SK-N-SH (cell line): ENCODE data around the gene GLRA1. TPM values are rescaled to one million over a fixed set of nuclear protein-coding genes. Genes with fewer than 3 reads are reported as not detected.

Experiments
- CTCF ChIA-PET: fragments of 300-600, 350-600 bp; formaldehyde crosslinking; extraction: SDS; loops from one replicate; lab custom pipeline; 2021; lab: Yijun Ruan, JAX
- POLR2A ChIA-PET: fragments of 350-600 bp; sonication (Branson Sonifier 250); formaldehyde crosslinking; extraction: SDS; loops from one replicate; lab custom pipeline; 2020; ENCODE audit warnings: antibody characterized with exemption, inconsistent platforms; lab: Yijun Ruan, JAX
- DNase-seq: peaks from one replicate; pipeline ENCODE4 v3.0.0; 2012
- H2AFZ ChIP-seq: fragments of 200-600 bp; sonication (generic); 2 replicates; pipeline ENCODE4 v1.8.1; 2016; ENCODE audit warnings: antibody characterized with exemption, mild to moderate bottlenecking, low read depth
- H3F3A ChIP-seq: fragments of 200-600 bp; sonication (generic); replicated peaks from 2 replicates; pipeline ENCODE3; 2016; ENCODE audit warnings: antibody characterized with exemption, mild to moderate bottlenecking; ENCODE audit not compliant: insufficient read depth
- H3K27ac ChIP-seq, 2 experiments: fragments of 200-500 bp in 1 of 2; fragments of 200-600 bp in 1 of 2; sonication (Bioruptor generic) in 1 of 2; sonication (generic), shearing (Covaris generic) in 1 of 2; 2 replicates each; pipeline versions ENCODE4 v1.5.1 to v1.6.1; 2014 to 2016; ENCODE audit warnings: low read depth in 2 of 2, inconsistent platforms in 1 of 2, low read length in 1 of 2, mild to moderate bottlenecking in 1 of 2, mixed read lengths in 1 of 2
- H3K27me3 ChIP-seq: fragments of 200-600 bp; sonication (generic), shearing (Covaris generic); 2 replicates; pipeline ENCODE4 v1.6.1; 2016; ENCODE audit warnings: mixed run types; ENCODE audit not compliant: insufficient read depth
- H3K36me3 ChIP-seq, 2 experiments: fragments of 200-500 bp in 1 of 2; fragments of 200-600 bp in 1 of 2; sonication (Bioruptor generic) in 1 of 2; sonication (generic) in 1 of 2; replicated peaks in 1 of 2; 2 replicates each; pipeline versions ENCODE3 to v1.5.1; 2014 to 2016; ENCODE audit warnings: low read length in 1 of 2, mild to moderate bottlenecking in 1 of 2; ENCODE audit not compliant: insufficient read depth in 2 of 2, control insufficient read depth in 1 of 2
- H3K4me1 ChIP-seq, 2 experiments: fragments of 200-500 bp in 1 of 2; fragments of 200-600 bp in 1 of 2; sonication (Bioruptor generic) in 1 of 2; sonication (generic), shearing (Covaris generic) in 1 of 2; 2 replicates each; pipeline versions ENCODE4 v1.5.1 to v1.6.1; 2014 to 2016; ENCODE audit warnings: low read depth in 1 of 2, low read length in 1 of 2, mixed run types in 1 of 2; ENCODE audit not compliant: insufficient read depth in 2 of 2, control insufficient read depth in 1 of 2
- H3K4me2 ChIP-seq: fragments of 200-600 bp; sonication (generic), shearing (Covaris generic); 2 replicates; pipeline ENCODE4 v1.6.1; 2017; ENCODE audit warnings: mixed run types
- H3K4me3 ChIP-seq, 2 experiments: fragments of 200-500 bp in 1 of 2; fragments of 200-600 bp in 1 of 2; sonication (Bioruptor generic) in 1 of 2; sonication (generic), shearing (Covaris generic) in 1 of 2; 2 replicates each; pipeline versions ENCODE4 v1.5.1 to v1.8.1; 2014 to 2016; ENCODE audit warnings: low read depth in 2 of 2, inconsistent platforms in 1 of 2, low read length in 1 of 2, mild to moderate bottlenecking in 1 of 2, mixed read lengths in 1 of 2, moderate library complexity in 1 of 2
- H3K79me2 ChIP-seq: fragments of 200-600 bp; sonication (generic); 2 replicates; pipeline ENCODE4 v1.8.1; 2017; ENCODE audit warnings: mild to moderate bottlenecking; ENCODE audit not compliant: insufficient read depth
- H3K9ac ChIP-seq: fragments of 200-600 bp; sonication (generic); 2 replicates; pipeline ENCODE4 v1.6.1; 2017; ENCODE audit warnings: mixed run types
- H3K9me2 ChIP-seq: fragments of 200-600 bp; sonication (generic); 2 replicates; pipeline ENCODE4 v1.6.1; 2017; ENCODE audit warnings: mixed run types
- H3K9me3 ChIP-seq: fragments of 200-600 bp; sonication (generic); 2 replicates; pipeline ENCODE4 v1.6.1; 2017; ENCODE audit warnings: mixed run types, mild to moderate bottlenecking, moderate library complexity
- H4K20me1 ChIP-seq: fragments of 200-600 bp; sonication (generic); 2 replicates; pipeline ENCODE4 v1.6.1; 2017; ENCODE audit warnings: mild to moderate bottlenecking, mixed run types; ENCODE audit not compliant: insufficient read depth
- CHD2 ChIP-seq: fragments of 150-350 bp; IDR thresholded peaks from 2 replicates; pipeline ENCODE4 v1.6.1; 2018; ENCODE audit warnings: low read length; ENCODE audit not compliant: partially characterized antibody
- CTCF ChIP-seq: fragments of 200-600 bp; sonication (generic); IDR thresholded peaks from 2 replicates; pipeline ENCODE4 v1.6.1; 2017; ENCODE audit warnings: antibody characterized with exemption, mild to moderate bottlenecking, moderate library complexity
- ELF1 ChIP-seq: IDR thresholded peaks from 2 replicates; pipeline ENCODE4 v1.4.0; 2012
- EZH2phosphoT487 ChIP-seq: fragments of 200-600 bp; sonication (generic); IDR thresholded peaks from 2 replicates; pipeline ENCODE4 v1.6.1; 2017; ENCODE audit warnings: low read depth, mixed run types, mild to moderate bottlenecking, antibody characterized with exemption, moderate library complexity, borderline replicate concordance
- FOSL2 ChIP-seq: IDR thresholded peaks from 2 replicates; pipeline ENCODE4 v1.4.0; 2012; ENCODE audit warnings: low read depth, mild to moderate bottlenecking, moderate library complexity, borderline replicate concordance
- GABPA ChIP-seq: IDR thresholded peaks from 2 replicates; pipeline ENCODE4 v1.4.0; 2012; ENCODE audit warnings: low read depth, mild to moderate bottlenecking
- GATA2 ChIP-seq: sonication (generic); formaldehyde crosslinking; IDR thresholded peaks from 2 replicates; pipeline ENCODE4 v1.5.0; 2020; ENCODE audit warnings: mild to moderate bottlenecking, missing genetic modification reagents
- JUND ChIP-seq: IDR thresholded peaks from 2 replicates; pipeline ENCODE4 v1.4.0; 2012
- MAX ChIP-seq: IDR thresholded peaks from 2 replicates; pipeline ENCODE4 v1.4.0; 2012; ENCODE audit warnings: low read depth
- NRF1 ChIP-seq: IDR thresholded peaks from 2 replicates; pipeline ENCODE4 v1.6.1; 2012; ENCODE audit warnings: low read depth, mild to moderate bottlenecking, low read length
- POLR2AphosphoS5 ChIP-seq: IDR thresholded peaks from 2 replicates; pipeline ENCODE4 v1.6.1; 2012; ENCODE audit warnings: low read depth, low read length
- RCOR1 ChIP-seq: fragments of 150-350 bp; IDR thresholded peaks from 2 replicates; pipeline ENCODE4 v1.6.1; 2017; ENCODE audit warnings: antibody characterized with exemption, low read length
- RFX5 ChIP-seq: IDR thresholded peaks from 2 replicates; pipeline ENCODE4 v1.6.1; 2012; ENCODE audit warnings: mild to moderate bottlenecking, improper control_type of control experiment, low read length
- SIN3A ChIP-seq: IDR thresholded peaks from 2 replicates; pipeline ENCODE4 v1.6.1; 2012; ENCODE audit warnings: low read depth, mild to moderate bottlenecking, low read length, moderate library complexity, borderline replicate concordance
- SMC3 ChIP-seq: IDR thresholded peaks from 2 replicates; pipeline ENCODE4 v1.6.1; 2012; ENCODE audit warnings: low read depth, low read length, improper control_type of control experiment
- TAF1 ChIP-seq: IDR thresholded peaks from 2 replicates; pipeline ENCODE4 v1.6.1; 2012; ENCODE audit warnings: low read depth, mild to moderate bottlenecking, low read length, moderate library complexity, borderline replicate concordance
- TEAD4 ChIP-seq: IDR thresholded peaks from 2 replicates; pipeline ENCODE4 v1.4.0; 2012; ENCODE audit warnings: mild to moderate bottlenecking, borderline replicate concordance; ENCODE audit not compliant: insufficient read depth
- YY1 ChIP-seq: IDR thresholded peaks from 2 replicates; pipeline ENCODE4 v1.4.0; 2012; ENCODE audit warnings: low read depth, mild to moderate bottlenecking
- WGBS: methylation state at CpG from one replicate; pipeline ENCODE4 v1.1.6; 2017; ENCODE audit warnings: low lambda C conversion rate; 5-methylcytosine and 5-hydroxymethylcytosine counted together
- polyA plus RNA-seq, 3 experiments: library from polyadenylated mRNA; depleted of rRNA; stranded (reverse); fragments of >200 nt; gene quantifications; 2 replicates each; pipeline ENCODE4 v1.2.3, GENCODE V29; 2012
- TF ChIP-seq, protein P1 (sequence below): IDR thresholded peaks from 2 replicates; pipeline ENCODE4 v1.4.0; 2012; ENCODE audit warnings: low read depth, borderline replicate concordance
- TF ChIP-seq, protein P2 (sequence below): fragments of 150-350 bp; IDR thresholded peaks from 2 replicates; pipeline ENCODE4 v1.6.1; 2016; ENCODE audit warnings: mild to moderate bottlenecking, low read depth, low read length

Gene GLRA1
- polyA plus RNA-seq, 1 of the 3 experiments (the other 2 are of a cell fraction), result not detected

GRCh38 chr5:151903243-151903653 lies 21.4 kb downstream of the GLRA1 start:
- ChIA-PET CTCF (interaction anchor here (2.2 kb wide), 1 partner anchor 21 kb away, joined by 7 read pairs; the partner anchor contains the start of gene GLRA1), POLR2A (no interaction called here)
- no peak for TF ChIP-seq ELF1
- no peak for TF ChIP-seq CTCF
- no peak for TF ChIP-seq FOSL2
- no peak for TF ChIP-seq TEAD4
- no peak for TF ChIP-seq TAF1
- no peak for TF ChIP-seq YY1
- no peak for TF ChIP-seq NRF1
- TF ChIP-seq, protein P1, sequence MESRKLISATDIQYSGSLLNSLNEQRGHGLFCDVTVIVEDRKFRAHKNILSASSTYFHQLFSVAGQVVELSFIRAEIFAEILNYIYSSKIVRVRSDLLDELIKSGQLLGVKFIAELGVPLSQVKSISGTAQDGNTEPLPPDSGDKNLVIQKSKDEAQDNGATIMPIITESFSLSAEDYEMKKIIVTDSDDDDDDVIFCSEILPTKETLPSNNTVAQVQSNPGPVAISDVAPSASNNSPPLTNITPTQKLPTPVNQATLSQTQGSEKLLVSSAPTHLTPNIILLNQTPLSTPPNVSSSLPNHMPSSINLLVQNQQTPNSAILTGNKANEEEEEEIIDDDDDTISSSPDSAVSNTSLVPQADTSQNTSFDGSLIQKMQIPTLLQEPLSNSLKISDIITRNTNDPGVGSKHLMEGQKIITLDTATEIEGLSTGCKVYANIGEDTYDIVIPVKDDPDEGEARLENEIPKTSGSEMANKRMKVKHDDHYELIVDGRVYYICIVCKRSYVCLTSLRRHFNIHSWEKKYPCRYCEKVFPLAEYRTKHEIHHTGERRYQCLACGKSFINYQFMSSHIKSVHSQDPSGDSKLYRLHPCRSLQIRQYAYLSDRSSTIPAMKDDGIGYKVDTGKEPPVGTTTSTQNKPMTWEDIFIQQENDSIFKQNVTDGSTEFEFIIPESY, result no peak
- TF ChIP-seq JUND, result no peak
- no peak for TF ChIP-seq MAX
- TF ChIP-seq EZH2phosphoT487, result no peak
- no peak for TF ChIP-seq GATA2 (CRISPR knock-in tag)
- TF ChIP-seq RFX5, result no peak
- TF ChIP-seq CHD2, result no peak
- TF ChIP-seq GABPA, result no peak
- no peak for TF ChIP-seq SMC3
- TF ChIP-seq POLR2AphosphoS5, result no peak
- no peak for TF ChIP-seq RCOR1
- TF ChIP-seq SIN3A, result no peak
- TF ChIP-seq, protein P2, sequence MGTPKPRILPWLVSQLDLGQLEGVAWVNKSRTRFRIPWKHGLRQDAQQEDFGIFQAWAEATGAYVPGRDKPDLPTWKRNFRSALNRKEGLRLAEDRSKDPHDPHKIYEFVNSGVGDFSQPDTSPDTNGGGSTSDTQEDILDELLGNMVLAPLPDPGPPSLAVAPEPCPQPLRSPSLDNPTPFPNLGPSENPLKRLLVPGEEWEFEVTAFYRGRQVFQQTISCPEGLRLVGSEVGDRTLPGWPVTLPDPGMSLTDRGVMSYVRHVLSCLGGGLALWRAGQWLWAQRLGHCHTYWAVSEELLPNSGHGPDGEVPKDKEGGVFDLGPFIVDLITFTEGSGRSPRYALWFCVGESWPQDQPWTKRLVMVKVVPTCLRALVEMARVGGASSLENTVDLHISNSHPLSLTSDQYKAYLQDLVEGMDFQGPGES, result no peak

More at GRCh38 chr5:151903243-151903653, 21.4 kb downstream of the GLRA1 start:
- no peaks in the 10 kb centered on the region for H3K9me3 ChIP-seq
- no peak overlapping the region for H3K27ac ChIP-seq
- no peak overlapping the region for H2AFZ ChIP-seq
- H3K79me2 ChIP-seq, result no peaks in the 10 kb centered on the region
- H4K20me1 ChIP-seq, result no peaks in the 10 kb centered on the region
- H3K4me2 ChIP-seq, result no peak overlapping the region
- DNase-seq, result no peak
- peaks cover 0 to 20% of the 10 kb centered on the region in 2 experiments; a peak in 2 of 4 replicates for H3K4me1 ChIP-seq
- H3K36me3 ChIP-seq, result no peaks in the 10 kb centered on the region
- H3K9me2 ChIP-seq, result no peaks in the 10 kb centered on the region
- no peaks in the 10 kb centered on the region for H3K27me3 ChIP-seq
- H3F3A ChIP-seq, result no peaks in the 10 kb centered on the region
- H3K4me3 ChIP-seq, result no peak overlapping the region
- 11% methylated on average over 2 of the region's 2 CpGs for WGBS
- no peak overlapping the region for H3K9ac ChIP-seq
